NCI-H2029 treated with DMSO at 0.1 percent for 48 hours (cell line): ENCODE results near the gene ANAPC4.

Experiments
- DNase-seq: peaks from one replicate; lab custom pipeline; 2025; lab: John Stamatoyannopoulos, UW

Gene ANAPC4

DNA sequence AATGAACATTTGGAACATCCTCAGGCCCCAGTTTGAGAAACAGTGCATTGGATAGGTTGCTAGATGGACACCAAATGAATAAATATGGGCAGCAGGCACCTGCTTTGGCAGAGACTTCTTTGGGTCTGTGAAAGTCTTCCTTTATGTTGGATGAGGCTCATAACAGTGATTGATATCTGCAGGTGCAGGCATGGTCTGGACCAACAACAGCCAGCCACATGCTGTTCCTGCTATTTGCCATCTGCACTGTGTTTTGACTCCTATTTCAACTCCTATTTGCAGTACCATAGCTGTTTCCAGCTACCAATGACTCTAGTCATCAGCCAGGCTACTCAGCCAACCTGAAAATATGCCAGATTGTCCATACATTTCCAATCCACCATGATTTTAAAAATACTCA is 60.9 kb downstream of the ANAPC4 start:
- DNase-seq, result no peak

- DNase-seq, result peak; percentile 75
These were observed 62.9 kb downstream of the ANAPC4 start for GRCh38 chr4:25439918-25440477.

DNA sequence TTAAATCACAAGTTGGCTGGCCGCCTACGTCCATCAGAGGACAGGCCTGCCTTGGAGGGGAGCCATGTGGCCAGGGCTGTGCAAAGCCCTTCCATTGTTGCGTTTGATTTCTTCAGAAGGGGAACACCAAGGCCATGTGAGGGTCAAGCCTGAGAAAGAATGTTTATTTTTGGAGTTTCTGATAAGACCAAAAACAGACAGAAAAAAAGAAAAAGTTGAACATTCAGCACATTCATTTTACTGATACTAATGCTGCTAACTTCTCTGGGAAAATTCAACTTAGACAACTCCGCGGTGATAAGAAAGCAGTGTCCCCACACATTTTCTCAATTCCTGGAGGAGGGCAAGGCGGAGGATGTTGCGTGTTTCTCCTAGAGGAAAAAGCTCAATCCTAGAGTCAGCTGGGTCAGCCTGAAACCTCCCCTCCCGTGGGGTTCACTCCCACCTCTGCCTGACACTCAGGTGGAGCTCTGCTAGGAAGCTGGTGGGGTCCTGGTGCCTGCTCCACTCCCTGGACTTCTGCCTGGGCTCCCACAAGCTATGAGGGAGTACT is 63.5 kb downstream of the ANAPC4 start:
- no peak for DNase-seq

GRCh38 chr4:25441519-25442117 is 64.6 kb downstream of the ANAPC4 start:
- DNase-seq, result peak; percentile 76

GRCh38 chr4:25442863-25443307 is 65.8 kb downstream of the ANAPC4 start:
- DNase-seq, result no peak

- DNase-seq, result no peak
These were observed 66.8 kb downstream of the ANAPC4 start for GRCh38 chr4:25443851-25444250.

DNA sequence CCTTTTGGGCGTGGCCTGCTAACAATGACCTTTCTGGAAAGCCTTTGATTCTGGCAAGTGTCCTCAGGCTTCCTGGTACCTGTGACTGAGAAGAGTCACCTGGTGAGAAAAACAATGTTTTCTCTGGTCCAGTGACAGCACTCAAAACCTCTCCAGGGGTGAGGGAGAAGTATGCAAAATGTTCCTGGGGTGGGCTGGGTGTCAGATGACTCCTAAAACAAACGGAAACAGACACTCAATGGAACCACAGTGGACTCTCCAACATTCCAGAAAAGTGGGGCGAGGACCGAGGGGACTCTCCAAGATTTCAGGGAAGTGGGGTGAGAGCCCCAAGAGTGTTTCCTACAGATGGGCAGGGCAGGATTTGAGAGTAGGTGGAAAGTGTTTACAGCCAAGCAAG is 69.5 kb downstream of the ANAPC4 start:
- DNase-seq, result peak; percentile 39

- no peak for DNase-seq
These were observed 71.5 kb downstream of the ANAPC4 start for GRCh38 chr4:25448379-25449109.

GRCh38 chr4:25449270-25449669 is 72.2 kb downstream of the ANAPC4 start:
- DNase-seq, result no peak

GRCh38 chr4:25449688-25450087 is 72.6 kb downstream of the ANAPC4 start:
- no peak for DNase-seq

- no peak for DNase-seq
These were observed 73.4 kb downstream of the ANAPC4 start for GRCh38 chr4:25450491-25450901.

DNA sequence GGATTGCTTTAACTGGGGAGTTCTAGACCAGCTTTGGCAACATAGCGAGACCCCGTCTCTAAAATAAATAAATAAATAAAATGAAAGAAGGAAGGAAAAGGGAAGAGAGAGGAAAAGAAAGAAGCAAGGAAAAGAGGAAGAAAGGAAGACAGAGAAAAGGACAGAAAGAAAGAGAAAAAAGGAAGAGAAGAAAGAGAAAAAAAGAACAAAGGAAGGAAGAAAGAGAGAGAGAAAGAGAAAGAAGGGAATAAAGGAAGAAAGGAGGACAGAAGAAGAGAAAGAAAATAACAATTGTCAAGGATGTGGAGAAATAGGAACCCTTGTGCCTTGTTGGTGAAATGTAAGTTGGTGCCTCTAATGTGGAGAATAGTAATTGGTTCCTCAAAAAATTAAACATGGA is 74.6 kb downstream of the ANAPC4 start:
- no peak for DNase-seq

DNA sequence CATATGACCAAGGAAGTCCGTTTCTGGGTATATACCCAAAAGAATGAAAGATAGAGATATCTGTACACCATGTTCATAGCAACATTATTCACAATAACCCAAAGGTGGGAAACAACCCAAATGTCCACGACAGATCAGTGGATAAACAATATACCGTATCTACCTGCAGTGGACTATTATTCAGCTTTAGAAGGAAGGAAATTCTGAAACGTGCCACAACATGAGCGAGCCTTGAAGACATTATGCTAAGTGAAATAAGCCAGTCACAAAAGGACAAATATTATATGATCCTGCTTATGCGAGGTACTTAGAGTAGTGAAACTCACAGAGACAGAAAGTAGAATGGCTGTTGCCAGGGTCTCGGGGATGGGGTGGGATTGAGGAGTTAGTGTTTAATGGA is 75.0 kb downstream of the ANAPC4 start:
- DNase-seq, result no peak

GRCh38 chr4:25454476-25454875 is 77.4 kb downstream of the ANAPC4 start:
- no peak for DNase-seq

DNA sequence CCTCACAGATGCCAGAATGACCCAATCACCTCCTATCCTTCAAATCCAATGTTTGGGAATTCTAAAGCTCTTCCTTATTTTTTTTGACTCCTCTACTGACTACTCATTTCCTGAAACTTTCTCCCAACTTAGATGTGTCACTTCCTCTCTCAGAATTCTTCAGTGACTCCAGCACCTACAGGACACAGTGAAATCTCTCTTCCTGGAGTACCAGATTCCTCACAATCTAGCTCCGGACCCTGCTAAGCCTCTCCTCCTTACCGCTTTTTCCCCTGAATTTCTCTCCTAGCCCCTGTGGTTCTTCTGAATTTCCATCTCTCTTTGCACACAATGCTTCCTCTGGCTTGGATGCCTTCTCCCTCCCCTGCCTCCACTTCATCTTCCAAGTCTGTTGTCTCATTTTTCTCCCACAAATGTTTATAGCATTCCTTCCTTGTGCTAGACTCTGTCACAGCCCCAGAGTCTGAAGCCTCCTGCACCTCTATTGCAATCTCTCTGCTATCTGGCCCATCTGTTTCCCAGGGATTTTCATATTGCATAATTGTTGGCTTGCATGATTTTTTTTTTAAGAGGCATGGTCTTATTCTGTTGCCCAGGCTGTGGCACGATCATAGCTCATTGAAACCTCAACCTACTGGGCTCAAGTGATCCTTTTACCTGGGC is 80.1 kb downstream of the ANAPC4 start:
- no peak for DNase-seq

DNA sequence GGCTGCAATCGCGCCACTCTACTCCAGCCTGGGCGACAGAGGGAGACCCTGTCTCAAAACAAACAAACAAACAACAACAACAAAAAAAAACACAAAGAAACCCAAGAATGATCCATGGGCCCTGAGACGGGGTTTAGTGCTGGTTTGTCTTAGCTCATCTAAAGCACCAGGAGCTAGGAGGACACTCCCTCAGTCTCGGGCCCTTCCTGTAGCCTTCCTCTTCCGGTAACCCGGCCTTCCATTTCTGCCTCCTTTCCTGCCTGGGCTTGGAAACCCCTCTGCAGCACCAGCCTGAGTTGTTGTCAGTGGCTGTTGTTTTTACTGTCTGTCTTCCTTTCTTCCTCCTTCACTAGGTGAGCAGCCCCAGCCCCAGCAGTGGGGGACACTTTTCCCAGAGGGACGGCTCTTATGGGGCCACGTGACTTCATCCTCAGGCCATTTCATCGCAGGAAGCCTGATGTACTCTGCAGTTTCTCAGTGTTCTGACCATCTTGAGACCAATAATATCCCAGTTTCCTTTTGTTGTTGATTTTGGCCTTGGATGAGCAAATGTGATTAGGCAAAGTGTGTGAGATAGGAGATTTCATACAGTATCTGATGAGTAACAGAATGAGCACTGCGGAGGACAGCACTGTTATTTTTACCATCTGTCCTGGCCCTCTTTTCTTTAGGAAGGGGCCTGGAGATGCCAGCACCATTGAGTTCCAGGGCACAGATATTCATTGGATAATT is 90.1 kb downstream of the ANAPC4 start:
- no peak for DNase-seq

DNA sequence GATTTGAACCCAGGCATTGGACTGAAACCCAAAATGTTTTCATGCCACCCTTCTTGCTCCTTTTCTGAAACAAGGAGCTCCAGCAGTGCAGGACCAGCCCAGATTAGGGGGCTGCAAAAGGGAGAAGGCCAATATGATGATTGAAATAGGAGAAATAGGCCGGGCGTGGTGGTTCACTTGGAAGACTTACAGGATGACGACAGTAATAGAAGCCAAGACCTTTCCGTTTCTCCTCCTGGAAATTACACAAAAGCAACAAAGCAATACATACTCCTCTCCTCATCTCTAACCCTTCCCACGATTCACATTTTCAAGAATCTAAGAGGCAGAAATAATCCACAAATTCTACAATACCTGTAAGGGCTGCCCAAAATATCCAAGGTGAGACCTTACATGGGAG is 90.8 kb downstream of the ANAPC4 start:
- DNase-seq, result no peak
